AG04449 (cell line): ENCODE data around the gene FOXL3.

Experiments
- CTCF ChIA-PET: fragments of 350-600 bp; formaldehyde crosslinking; extraction: SDS; loops from one replicate; lab custom pipeline; 2021; ENCODE audit warnings: antibody characterized with exemption; lab: Yijun Ruan, JAX
- POLR2A ChIA-PET: fragments of 400-600, 350-600 bp; formaldehyde crosslinking; extraction: SDS; loops from one replicate; lab custom pipeline; 2020; ENCODE audit warnings: antibody characterized with exemption, inconsistent platforms; lab: Yijun Ruan, JAX
- DNase-seq: peaks from one replicate; pipeline ENCODE4 v3.0.0-alpha.2; 2010; ENCODE audit warnings: low read depth, low spot score
- H3K4me3 ChIP-seq: 2 replicates; pipeline ENCODE4 v1.5.1; 2011; ENCODE audit warnings: low read depth, mild to moderate bottlenecking, control low read depth, low read length
- CTCF ChIP-seq: IDR thresholded peaks from one replicate; pipeline ENCODE4 v1.5.1; 2011; ENCODE audit warnings: mild to moderate bottlenecking, moderate library complexity, low read length, control low read depth, inconsistent platforms; ENCODE audit not compliant: insufficient read depth; ENCODE audit errors: missing control alignments

The FOXL3 gene

GRCh38 chr7:302054-302992 lies 12.4 kb downstream of the FOXL3 start:
- CTCF ChIA-PET = no interaction called here
- DNase-seq = no peak
- TF ChIP-seq CTCF = no peak

DNA sequence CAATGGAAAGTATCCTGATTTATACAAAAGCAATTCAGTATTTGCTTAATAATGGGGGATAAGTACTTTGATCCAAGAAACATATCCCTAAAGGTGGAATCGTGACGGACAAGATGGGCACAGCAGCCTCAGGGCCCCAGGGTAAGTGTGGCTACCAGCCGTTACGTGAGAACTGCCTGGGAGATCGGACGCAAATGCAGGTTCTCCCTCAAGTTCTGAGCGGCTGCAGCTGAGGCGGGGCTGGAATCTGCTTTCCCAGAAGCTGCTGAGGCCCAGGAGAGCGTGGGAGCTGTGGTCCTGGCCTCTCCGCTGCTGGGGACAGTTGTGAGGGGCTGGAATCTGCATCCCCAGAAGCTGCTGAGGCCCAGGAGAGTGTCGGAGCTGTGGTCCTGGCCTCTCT lies 13.5 kb downstream of the FOXL3 start:
- H3K4me3 ChIP-seq = no peak overlapping the region
- no peak for TF ChIP-seq CTCF
- ChIA-PET POLR2A (no interaction called here), CTCF (no interaction called here)
- no peak for DNase-seq

More at GRCh38 chr7:302054-302992, 12.4 kb downstream of the FOXL3 start:
- POLR2A ChIA-PET = no interaction called here
- no peak overlapping the region for H3K4me3 ChIP-seq

DNA sequence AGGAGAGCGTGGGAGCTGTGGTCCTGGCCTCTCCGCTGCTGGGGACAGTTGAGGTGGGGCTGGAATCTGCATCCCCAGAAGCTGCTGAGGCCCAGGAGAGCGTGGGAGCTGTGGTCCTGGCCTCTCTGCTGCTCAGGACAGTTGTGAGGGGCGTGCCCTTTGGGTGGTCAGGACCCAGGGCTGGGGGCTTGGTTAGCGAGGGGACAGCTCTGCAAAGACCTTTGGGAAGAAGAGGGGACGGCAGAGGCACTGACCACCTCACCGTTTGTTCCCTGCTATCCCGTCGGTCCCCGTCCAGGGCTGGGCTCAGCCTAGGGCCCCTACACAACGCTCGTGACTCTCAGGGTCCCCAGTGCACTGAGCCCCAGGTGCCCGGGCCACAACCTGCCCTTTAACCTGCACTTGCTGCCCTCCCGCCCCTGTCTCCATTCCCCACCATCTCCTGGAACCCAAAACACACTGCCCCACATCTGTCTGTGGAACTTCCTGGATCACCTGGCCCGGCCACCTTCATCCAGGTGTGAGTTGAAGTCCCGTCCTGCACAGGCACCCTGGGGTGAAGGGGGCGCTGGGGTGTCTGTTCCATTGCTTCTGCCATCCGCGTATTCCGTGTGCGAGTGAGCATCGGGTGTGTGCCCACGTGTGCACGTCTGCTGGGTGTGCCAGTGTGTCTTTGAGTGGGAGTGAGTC lies 14.1 kb downstream of the FOXL3 start:
- ChIA-PET CTCF (no interaction called here), POLR2A (no interaction called here)
- DNase-seq = no peak
- no peak overlapping the region for H3K4me3 ChIP-seq
- no peak for TF ChIP-seq CTCF

GRCh38 chr7:304574-305409 lies 14.8 kb downstream of the FOXL3 start:
- no peak overlapping the region for H3K4me3 ChIP-seq
- POLR2A ChIA-PET = no interaction called here
- CTCF ChIA-PET = interaction anchor here (1.0 kb wide), 1 partner anchor 17 kb away, joined by 4 read pairs; no protein-coding TSS in a partner anchor
- DNase-seq = no peak
- TF ChIP-seq CTCF = no peak

GRCh38 chr7:305410-306151 lies 15.6 kb downstream of the FOXL3 start:
- no peak overlapping the region for H3K4me3 ChIP-seq
- ChIA-PET POLR2A (no interaction called here), CTCF (interaction anchor here (1.0 kb wide), 1 partner anchor 16 kb away, joined by 4 read pairs; no protein-coding TSS in a partner anchor)
- no peak for TF ChIP-seq CTCF
- no peak for DNase-seq
